ENCODE results near the gene SLC26A9. TPM values are rescaled to one million over a fixed set of nuclear protein-coding genes. Genes with fewer than 3 reads are reported as not detected.

Gene SLC26A9, protein sequence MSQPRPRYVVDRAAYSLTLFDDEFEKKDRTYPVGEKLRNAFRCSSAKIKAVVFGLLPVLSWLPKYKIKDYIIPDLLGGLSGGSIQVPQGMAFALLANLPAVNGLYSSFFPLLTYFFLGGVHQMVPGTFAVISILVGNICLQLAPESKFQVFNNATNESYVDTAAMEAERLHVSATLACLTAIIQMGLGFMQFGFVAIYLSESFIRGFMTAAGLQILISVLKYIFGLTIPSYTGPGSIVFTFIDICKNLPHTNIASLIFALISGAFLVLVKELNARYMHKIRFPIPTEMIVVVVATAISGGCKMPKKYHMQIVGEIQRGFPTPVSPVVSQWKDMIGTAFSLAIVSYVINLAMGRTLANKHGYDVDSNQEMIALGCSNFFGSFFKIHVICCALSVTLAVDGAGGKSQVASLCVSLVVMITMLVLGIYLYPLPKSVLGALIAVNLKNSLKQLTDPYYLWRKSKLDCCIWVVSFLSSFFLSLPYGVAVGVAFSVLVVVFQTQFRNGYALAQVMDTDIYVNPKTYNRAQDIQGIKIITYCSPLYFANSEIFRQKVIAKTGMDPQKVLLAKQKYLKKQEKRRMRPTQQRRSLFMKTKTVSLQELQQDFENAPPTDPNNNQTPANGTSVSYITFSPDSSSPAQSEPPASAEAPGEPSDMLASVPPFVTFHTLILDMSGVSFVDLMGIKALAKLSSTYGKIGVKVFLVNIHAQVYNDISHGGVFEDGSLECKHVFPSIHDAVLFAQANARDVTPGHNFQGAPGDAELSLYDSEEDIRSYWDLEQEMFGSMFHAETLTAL
- total RNA-seq: 10 to 100 TPM in 1 of 2 donors, 1 to 10 TPM in 1; 7.6 to 42.5 TPM
- polyA plus RNA-seq (ENCODE audit: insufficient read length in 6 of 6): 1 to 10 TPM; 4.1 to 8.5 (median 6.2) TPM
- long read RNA-seq, donor 1: 0 reads
- long read RNA-seq, donor 2, partial matches to known transcripts: 0 of 1 reads
- long read RNA-seq, donor 2, other reads (novel, unspliced or antisense): 0 of 1 reads
- long read RNA-seq, donor 3: 0 reads
- long read RNA-seq, donor 4, partial matches to known transcripts: 3 of 4 reads
- long read RNA-seq, donor 4, other reads (novel, unspliced or antisense): 1 of 4 reads
- long read RNA-seq, donor 5, partial matches to known transcripts: 0 of 1 reads
- long read RNA-seq, donor 5, other reads (novel, unspliced or antisense): 0 of 1 reads
- long read RNA-seq, donor 6: 0 reads
- long read RNA-seq, donor 7: 0 reads
- long read RNA-seq, donor 8, full-length matches to known transcripts: 1 of 1 reads
- long read RNA-seq, donor 8, partial matches to known transcripts: 0 of 1 reads
- long read RNA-seq, donor 8, other reads (novel, unspliced or antisense): 0 of 1 reads
- long read RNA-seq, donor 9: 0 reads
- long read RNA-seq, donor 10, partial matches to known transcripts: 0 of 2 reads
- long read RNA-seq, donor 10, other reads (novel, unspliced or antisense): 2 of 2 reads
- long read RNA-seq, donor 11: 0 reads
- long read RNA-seq, donor 12: 0 reads

DNA sequence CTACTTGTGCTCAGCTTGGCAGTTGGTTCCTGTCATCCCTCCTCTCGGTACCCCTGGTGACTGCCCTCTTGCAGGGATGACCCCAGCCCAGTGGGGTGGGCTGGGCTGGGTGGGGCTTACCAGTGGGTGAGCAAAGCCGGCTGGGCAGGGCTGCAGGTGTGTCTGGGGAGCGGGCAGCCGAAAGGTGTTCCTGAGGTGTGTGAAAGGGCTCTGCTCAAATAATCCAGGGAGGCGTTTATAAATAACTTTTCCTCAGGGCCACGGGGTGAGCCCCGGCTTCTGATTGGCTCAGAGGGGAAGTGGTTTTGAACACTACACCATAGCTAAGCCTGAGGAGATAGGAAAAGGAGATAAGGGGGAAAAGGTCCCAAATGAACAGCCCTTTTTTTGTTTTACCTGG, at the start of gene SLC26A9:
Gene SLC26A9 (minus strand): TSS at position 212 of the 400 bp plus-strand sequence. CDS start 7,636 bp downstream, outside the sequence.
- H3K36me3 ChIP-seq: no peaks in the 10 kb centered on the region
- peak within 1 kb of the TSS; percentile 1 to 3 for H3K4me3 ChIP-seq
- no peaks in the 10 kb centered on the region for H3K9me3 ChIP-seq
- peak; percentile 54 for ATAC-seq
- no peak for DNase-seq
- no peaks in the 10 kb centered on the region for H3K4me1 ChIP-seq
- H3K27ac ChIP-seq: no peak within 1 kb of the TSS
- TF ChIP-seq, protein P1, sequence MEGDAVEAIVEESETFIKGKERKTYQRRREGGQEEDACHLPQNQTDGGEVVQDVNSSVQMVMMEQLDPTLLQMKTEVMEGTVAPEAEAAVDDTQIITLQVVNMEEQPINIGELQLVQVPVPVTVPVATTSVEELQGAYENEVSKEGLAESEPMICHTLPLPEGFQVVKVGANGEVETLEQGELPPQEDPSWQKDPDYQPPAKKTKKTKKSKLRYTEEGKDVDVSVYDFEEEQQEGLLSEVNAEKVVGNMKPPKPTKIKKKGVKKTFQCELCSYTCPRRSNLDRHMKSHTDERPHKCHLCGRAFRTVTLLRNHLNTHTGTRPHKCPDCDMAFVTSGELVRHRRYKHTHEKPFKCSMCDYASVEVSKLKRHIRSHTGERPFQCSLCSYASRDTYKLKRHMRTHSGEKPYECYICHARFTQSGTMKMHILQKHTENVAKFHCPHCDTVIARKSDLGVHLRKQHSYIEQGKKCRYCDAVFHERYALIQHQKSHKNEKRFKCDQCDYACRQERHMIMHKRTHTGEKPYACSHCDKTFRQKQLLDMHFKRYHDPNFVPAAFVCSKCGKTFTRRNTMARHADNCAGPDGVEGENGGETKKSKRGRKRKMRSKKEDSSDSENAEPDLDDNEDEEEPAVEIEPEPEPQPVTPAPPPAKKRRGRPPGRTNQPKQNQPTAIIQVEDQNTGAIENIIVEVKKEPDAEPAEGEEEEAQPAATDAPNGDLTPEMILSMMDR (IDR thresholded peaks at IDR 0.05): no peak
- intact Hi-C loops (cut with DNase I): no loop called here
- peaks cover 0 to 29% of the 10 kb centered on the region in 2 donors for H3K27me3 ChIP-seq

DNA sequence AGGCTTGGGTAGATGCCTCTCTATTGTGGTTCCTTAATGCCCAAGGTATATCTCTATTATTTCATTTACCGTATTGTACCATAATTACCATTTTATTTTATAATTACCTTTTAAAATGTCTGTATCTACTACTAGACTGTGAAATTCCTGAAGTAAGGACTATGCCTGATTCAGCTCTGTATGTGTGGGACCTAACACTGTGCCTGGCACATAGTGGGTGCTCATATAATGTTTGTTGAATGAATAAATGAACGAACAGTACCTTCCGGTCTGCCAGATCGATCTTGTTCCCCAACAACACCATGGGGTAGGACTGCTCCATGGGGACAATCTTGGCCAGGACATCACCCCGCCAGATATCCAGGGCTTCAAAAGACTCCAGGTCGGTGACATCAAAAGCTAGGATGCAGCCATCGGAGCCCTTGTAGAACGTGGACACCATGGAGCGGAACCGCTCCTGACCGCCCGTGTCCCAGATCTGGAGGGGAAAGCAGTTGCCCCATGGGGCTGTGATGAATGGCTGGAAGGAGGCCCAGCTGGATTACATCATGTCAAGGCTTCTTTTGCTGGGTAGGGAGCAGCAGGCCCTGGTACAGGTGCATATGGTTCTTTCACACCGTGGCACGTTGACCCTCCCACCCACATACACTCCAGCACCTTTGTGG, 49.1 kb upstream of the SLC26A9 start:
- Histone ChIP-seq H3K4me1 (no peaks in the 10 kb centered on the region), H3K9me3 (no peaks in the 10 kb centered on the region), H3K4me3 (no peak overlapping the region), H3K36me3 (peaks cover 0 to 21% of the 10 kb centered on the region in 2 donors), H3K27ac (no peak overlapping the region), H3K27me3 (no peaks in the 10 kb centered on the region)
- TF ChIP-seq, protein P1 (IDR thresholded peaks at IDR 0.05): no peak
- ATAC-seq (no peak), DNase-seq (no peak)
- intact Hi-C loops (cut with DNase I): no loop called here

DNA sequence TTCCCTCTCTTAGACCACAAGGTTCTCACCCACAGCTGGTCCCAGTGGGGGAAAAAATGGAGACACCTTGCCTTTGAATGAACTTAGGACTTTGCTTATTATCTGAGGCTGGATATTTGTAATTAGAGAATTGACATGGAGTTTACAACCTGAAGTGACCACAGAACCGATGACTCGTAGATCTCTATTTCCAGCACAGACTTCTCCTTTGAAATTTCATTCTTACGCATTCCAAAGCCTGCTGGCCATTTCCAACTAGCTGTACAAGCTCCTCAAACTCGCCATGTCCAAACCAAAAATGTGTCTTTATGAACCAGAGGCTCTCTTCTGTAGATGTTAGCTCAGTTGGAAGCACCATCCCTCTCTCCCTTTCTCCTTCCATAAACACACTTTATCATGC, 48.0 kb upstream of the SLC26A9 start:
- Histone ChIP-seq H3K9me3 (no peaks in the 10 kb centered on the region), H3K27ac (no peak overlapping the region), H3K4me1 (no peaks in the 10 kb centered on the region), H3K4me3 (no peak overlapping the region), H3K27me3 (no peaks in the 10 kb centered on the region), H3K36me3 (peaks cover 0 to 21% of the 10 kb centered on the region in 2 donors)
- TF ChIP-seq, protein P1 (IDR thresholded peaks at IDR 0.05): no peak
- intact Hi-C loops (cut with DNase I): no loop called here
- no peak for ATAC-seq
- DNase-seq: no peak

DNA sequence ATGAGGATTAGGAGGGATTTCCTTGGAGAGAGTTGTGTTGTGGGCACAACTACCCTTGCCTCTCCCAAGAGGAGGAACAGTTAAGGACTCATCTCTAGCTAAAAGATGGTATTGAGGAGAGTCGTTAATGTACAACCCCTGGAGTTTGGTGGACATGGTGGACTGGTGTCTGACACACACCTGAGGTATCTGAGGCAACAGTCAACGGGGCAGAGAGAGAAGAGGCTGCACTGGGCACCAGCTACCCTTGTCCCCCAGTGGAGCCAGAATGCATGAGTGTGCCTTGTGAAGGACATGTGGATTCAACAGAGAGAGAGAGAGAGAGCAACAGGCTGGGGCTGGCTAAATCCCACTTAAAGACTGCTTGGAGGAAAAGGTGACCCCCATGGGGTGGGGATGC, 47.0 kb upstream of the SLC26A9 start:
- Histone ChIP-seq H3K4me3 (no peak overlapping the region), H3K4me1 (no peaks in the 10 kb centered on the region), H3K27me3 (no peaks in the 10 kb centered on the region), H3K9me3 (no peaks in the 10 kb centered on the region), H3K36me3 (peaks cover 0 to 21% of the 10 kb centered on the region in 2 donors), H3K27ac (no peak overlapping the region)
- DNase-seq (no peak), ATAC-seq (no peak)
- TF ChIP-seq, protein P1 (IDR thresholded peaks at IDR 0.05): no peak
- intact Hi-C loops (cut with DNase I): no loop called here

Data from left lung (tissue), 14 donors.